Measurements from ENCODE around the gene HIVEP1.

GRCh38 chr6:12011276-12012037 lies 655 bp upstream of the HIVEP1 start:
- TF ChIP-seq CTCF (IDR thresholded peaks at IDR 0.05; ENCODE audit: low read depth, low read length): no peak
- TF ChIP-seq POLR2A (IDR thresholded peaks at IDR 0.05; ENCODE audit: extremely low read depth, insufficient read length): peak; percentile 28

All from NB4 (cell line).